ENCODE results near the gene ANKEF1. TPM values are rescaled to one million over a fixed set of nuclear protein-coding genes. Genes with fewer than 3 reads are reported as not detected.

The ANKEF1 gene
- total RNA-seq, 4 donors from 2014 or later = 0.47 to 1.3 (median 0.84) TPM

- no peaks in the 10 kb centered on the region for H3K9me3 ChIP-seq
- ATAC-seq = no peak
- TF ChIP-seq CTCF (IDR thresholded peaks at IDR 0.05) (no peak), POLR2AphosphoS5 (IDR thresholded peaks at IDR 0.05) (no peak), EP300 (IDR thresholded peaks at IDR 0.05) (no peak), POLR2A (IDR thresholded peaks at IDR 0.05) (no peak)
- peaks cover 0 to under 1% (median 0%) of the 10 kb centered on the region in 3 donors for H3K4me1 ChIP-seq
- no peak overlapping the region for H3K4me3 ChIP-seq
- H3K36me3 ChIP-seq = no peaks in the 10 kb centered on the region
- no peak overlapping the region for H3K27ac ChIP-seq
- H3K27me3 ChIP-seq = no peaks in the 10 kb centered on the region
Observed at GRCh38 chr20:9994676-9995075, 40.1 kb upstream of the ANKEF1 start.

- no peak for ATAC-seq
- no peaks in the 10 kb centered on the region for H3K9me3 ChIP-seq
- H3K36me3 ChIP-seq = no peaks in the 10 kb centered on the region
- no peaks in the 10 kb centered on the region for H3K27me3 ChIP-seq
- TF ChIP-seq POLR2A (IDR thresholded peaks at IDR 0.05) (no peak), EP300 (IDR thresholded peaks at IDR 0.05) (no peak), POLR2AphosphoS5 (IDR thresholded peaks at IDR 0.05) (no peak)
- no peak overlapping the region for H3K4me3 ChIP-seq
- H3K27ac ChIP-seq = no peak overlapping the region
- H3K4me1 ChIP-seq = no peaks in the 10 kb centered on the region
- WGBS, 2 donors (ENCODE audit: low coverage in 1 of 2) = 70 to 83% methylated on average over 3 of the region's 3 CpGs
Observed at GRCh38 chr20:9995510-9996272, 39.1 kb upstream of the ANKEF1 start.

DNA sequence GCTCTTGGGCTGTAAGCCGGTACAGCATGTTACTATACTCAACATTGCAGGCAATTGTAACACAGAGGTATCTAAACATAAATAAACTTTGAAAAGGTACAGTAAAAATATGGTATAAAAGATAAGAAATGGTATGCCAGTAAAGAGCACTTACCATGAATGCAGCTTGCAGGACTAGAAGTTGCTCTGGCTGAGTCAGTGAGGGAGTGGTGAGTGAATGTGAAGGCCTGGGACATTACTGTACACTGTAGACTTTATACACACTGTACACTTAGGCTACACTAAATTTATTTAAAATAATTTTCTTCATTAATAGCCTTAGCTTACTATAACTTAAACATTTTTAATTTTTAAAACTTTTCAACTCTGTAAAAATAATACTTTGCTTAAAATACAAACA, 37.8 kb upstream of the ANKEF1 start:
- Histone ChIP-seq H3K27me3 (no peaks in the 10 kb centered on the region), H3K27ac (no peak overlapping the region), H3K4me3 (no peak overlapping the region), H3K4me1 (no peaks in the 10 kb centered on the region), H3K36me3 (no peaks in the 10 kb centered on the region), H3K9me3 (no peaks in the 10 kb centered on the region)
- no peak for TF ChIP-seq EP300 (IDR thresholded peaks at IDR 0.05)
- no peak for TF ChIP-seq POLR2A (IDR thresholded peaks at IDR 0.05)
- no peak for TF ChIP-seq POLR2AphosphoS5 (IDR thresholded peaks at IDR 0.05)
- no peak for TF ChIP-seq CTCF (IDR thresholded peaks at IDR 0.05)
- no peak for ATAC-seq
- 79 to 89% methylated on average over 1 of the region's 1 CpG for WGBS, 2 donors (ENCODE audit: low coverage in 1 of 2)

GRCh38 chr20:9999645-10000044, 35.1 kb upstream of the ANKEF1 start:
- 75 to 90% methylated on average over 1 of the region's 1 CpG for WGBS, 2 donors (ENCODE audit: low coverage in 1 of 2)
- Histone ChIP-seq H3K27ac (no peak overlapping the region), H3K36me3 (no peaks in the 10 kb centered on the region), H3K9me3 (no peaks in the 10 kb centered on the region), H3K4me1 (no peaks in the 10 kb centered on the region), H3K4me3 (no peak overlapping the region), H3K27me3 (no peaks in the 10 kb centered on the region)
- no peak for ATAC-seq
- TF ChIP-seq CTCF (IDR thresholded peaks at IDR 0.05) (no peak), POLR2A (IDR thresholded peaks at IDR 0.05) (no peak), POLR2AphosphoS5 (IDR thresholded peaks at IDR 0.05) (no peak), EP300 (IDR thresholded peaks at IDR 0.05) (no peak)

DNA sequence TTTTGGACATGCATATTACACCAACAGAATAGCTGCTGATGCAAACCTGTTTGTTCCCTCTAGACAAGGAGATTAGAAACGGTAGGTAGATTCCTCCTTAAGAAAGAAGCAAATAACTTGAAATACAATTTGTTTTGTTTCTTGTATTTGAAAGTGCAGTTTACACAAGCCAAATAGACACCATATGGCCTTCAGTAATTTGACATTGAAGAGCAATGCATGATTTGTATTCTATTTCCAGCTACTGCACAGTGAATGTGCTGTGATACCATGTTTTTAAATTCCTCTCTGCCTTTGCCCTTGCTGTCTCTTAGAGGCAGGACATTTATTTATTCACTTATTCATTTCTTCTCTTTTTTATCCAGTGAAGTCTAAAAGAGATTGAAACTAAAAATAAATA, 31.9 kb upstream of the ANKEF1 start:
- H3K4me3 ChIP-seq = no peak overlapping the region
- no peak overlapping the region for H3K27ac ChIP-seq
- no peaks in the 10 kb centered on the region for H3K36me3 ChIP-seq
- H3K27me3 ChIP-seq = no peaks in the 10 kb centered on the region
- ATAC-seq = no peak
- H3K9me3 ChIP-seq = no peaks in the 10 kb centered on the region
- no peaks in the 10 kb centered on the region for H3K4me1 ChIP-seq
- WGBS, 2 donors (ENCODE audit: low coverage in 1 of 2) = 50% methylated on average over 1 of the region's 1 CpG
- TF ChIP-seq EP300 (IDR thresholded peaks at IDR 0.05) (no peak), POLR2A (IDR thresholded peaks at IDR 0.05) (no peak), CTCF (IDR thresholded peaks at IDR 0.05) (no peak), POLR2AphosphoS5 (IDR thresholded peaks at IDR 0.05) (no peak)

All from gastroesophageal sphincter (tissue), 4 donors.